ENCODE measurements around the gene CD28.
"Not testable (repeated sequence)": the region's sequence is repeated elsewhere in the genome, so short reads cannot be mapped to it uniquely, and the experiment has no call there.

The CD28 gene

DNA sequence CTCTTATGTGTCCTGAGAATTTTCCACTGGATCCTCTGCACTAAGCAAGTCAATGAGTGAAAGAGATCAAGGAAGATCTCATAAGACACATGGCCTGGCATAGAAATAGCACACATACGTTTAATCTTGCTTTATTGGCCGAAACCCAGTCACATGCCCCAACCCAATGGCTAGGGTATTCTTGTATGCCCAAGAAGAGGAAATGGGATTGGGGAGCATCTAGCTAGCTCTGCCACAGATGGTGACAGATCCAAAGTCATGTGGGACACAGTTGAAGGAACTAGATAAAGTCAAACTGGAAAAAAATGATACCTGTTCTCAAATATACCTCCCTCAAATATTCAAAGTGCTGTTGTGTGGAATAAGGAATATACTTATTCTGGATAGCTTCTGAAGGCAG, 74.7 kb downstream of the CD28 start:
- in situ Hi-C loops (cut with MboI; ENCODE audit: low sequenced_read_pairs), result no loop called here

DNA sequence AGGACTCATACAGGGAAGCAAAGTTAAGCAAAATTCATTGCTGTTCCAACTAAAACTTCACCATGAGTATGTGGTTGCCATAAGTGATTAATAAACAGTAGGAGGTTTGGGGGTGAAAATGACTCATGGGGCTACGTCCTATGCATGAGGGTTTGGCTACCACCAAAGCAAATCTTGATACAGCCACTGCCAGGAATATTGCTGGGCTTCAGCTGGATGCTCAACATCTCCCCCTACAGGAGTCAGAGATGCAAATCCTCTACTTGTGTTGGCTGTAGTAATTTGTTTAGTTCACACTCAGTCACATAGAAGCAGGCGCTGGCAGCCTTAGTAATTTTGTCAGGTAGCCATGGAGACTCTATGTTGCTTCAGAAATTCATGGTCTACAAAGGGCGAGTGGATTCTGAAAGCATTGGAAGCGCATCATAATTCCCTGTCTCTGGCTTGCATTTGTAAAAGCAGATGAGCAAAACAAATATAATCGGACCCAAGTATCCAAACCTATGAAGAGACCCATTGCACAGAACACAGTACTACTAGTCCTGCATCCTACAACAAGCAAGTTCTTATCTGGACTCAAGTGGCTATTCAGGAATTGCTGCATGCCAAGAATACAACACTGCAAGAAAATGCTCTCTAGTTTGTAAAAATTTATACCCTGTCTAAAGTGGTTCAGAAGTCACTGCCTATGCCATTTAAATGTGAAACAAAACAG, 76.0 kb downstream of the CD28 start:
- in situ Hi-C loops (cut with MboI; ENCODE audit: low sequenced_read_pairs), result no loop called here

DNA sequence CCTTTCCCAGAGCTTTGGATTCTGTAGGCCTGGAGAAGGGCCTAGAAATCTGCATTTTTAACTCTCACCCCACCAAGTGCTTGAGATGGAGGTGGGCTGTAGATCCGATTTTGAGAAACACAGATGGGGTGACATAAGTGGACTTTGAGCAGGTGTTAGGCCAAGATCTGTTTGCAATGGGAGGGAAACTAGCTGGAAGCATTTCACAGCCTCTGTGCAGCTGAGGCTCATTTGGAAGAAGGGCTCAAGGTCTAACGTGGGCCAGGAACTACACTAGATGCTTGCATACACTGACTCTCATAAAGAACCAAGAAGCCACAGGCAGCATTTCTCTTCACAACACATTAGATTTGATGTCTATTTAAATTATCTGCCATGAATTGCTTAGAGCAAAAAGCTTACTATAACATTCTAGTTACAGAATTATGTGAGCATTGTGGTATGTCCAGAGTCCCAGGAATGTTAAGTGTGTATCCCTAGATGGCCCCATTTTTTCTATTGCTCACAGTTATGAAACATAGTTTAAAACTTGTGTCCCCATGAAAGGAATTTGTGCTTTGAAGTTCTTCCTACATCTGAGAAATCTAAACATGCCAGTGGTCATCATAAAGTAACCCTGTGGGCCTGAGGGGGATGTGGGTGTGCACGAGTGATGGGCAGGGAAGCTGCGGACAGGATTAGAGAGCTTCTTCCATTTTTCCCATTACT, 77.2 kb downstream of the CD28 start:
- in situ Hi-C loops (cut with MboI; ENCODE audit: low sequenced_read_pairs), result no loop called here

DNA sequence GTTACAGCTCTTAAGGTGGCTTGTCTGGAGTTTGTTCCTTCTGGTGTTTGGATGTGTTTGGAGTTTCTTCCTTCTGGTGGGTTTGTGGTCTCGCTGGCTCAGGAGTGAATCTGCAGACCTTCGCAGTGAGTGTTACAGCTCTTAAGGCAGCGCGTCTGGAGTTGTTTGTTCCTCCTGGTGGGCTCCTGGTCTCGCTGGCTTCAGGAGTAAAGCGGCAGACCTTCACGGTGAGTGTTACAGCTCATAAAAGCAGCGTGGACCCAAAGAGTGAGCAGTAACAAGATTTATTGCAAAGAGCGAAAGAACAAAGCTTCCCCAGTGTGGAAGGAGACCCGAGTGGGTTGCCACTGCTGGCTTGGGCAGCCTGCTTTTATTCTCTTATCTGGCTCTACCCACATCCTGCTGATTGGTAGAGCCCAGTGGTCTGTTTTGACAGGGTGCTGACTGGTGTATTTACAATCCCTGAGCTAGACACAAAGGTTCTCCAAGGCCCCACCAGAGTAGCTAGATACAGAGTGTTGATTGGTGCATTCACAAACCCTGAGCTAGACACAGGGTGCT, 78.4 kb downstream of the CD28 start:
- in situ Hi-C loops (cut with MboI; ENCODE audit: low sequenced_read_pairs), result not testable (repeated sequence)

DNA sequence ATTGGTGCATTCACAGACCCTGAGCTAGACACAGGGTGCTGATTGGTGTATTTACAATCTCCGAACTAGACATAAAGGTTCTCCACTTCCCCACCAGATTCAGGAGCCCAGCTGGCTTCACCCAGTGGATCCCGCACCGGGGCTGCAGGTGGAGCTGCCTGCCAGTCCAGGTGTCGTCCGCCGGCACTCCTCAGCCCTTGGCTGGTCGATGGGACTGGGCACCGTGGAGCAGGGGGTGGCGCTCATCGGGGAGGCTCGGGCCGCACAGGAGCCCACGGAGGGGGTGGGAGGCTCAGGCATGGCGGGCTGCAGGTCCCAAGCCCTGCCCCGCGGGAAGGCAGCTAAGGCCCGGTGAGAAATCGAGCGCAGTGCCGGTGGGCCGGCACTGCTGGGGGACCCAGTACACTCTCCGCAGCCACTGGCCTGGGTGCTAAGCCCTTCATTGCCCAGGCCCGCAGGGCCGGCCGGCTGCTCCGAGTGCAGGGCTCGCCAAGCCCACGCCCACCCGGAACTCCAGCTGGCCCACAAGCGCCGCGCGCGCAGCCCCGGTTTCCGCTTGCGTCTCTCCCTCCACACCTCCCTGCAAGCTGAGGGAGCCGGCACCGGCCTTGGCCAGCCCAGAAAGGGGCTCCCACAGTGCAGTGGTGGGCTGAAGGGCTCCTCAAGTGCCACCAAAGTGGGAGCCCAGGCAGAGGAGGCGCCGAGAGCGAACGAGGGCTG, 79.1 kb downstream of the CD28 start:
- in situ Hi-C loops (cut with MboI; ENCODE audit: low sequenced_read_pairs), result not testable (repeated sequence)

DNA sequence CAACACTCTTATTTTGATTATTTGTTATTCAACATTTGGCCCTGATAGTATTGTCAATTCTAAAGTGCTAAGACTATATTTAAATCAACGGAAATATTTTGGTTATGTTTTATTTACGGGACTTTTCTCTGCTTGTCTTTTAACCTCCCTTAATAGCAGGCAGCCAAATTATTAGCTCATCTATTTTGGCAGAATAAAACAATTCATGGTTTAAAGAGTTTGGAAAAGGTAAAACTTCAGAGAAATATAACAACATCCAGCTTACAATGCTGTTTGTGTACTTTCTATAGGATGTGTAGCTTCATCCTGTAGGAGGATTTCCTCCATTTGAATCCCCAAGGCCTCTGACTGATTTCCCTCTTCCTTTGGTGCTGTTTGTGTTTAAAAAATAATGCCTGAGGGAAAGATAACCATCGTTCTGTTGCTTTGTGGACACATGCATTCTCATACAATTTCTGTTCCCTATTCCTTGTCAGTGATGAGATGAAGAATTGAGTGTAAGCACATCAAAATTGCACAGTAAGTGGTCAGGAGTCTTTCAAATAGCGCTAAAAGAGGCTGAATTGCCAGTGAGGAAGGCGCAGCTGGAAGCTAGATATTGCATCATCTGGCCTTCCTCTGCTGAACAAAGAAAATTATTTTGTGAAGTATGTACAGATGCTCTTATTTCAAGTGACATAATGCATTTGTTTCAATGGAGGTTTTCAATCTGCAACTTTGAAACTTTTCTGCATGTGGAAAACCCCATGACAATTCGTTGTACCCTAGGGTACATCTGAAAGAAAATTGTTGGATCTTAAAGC, 80.3 kb downstream of the CD28 start:
- in situ Hi-C loops (cut with MboI; ENCODE audit: low sequenced_read_pairs), result no loop called here

DNA sequence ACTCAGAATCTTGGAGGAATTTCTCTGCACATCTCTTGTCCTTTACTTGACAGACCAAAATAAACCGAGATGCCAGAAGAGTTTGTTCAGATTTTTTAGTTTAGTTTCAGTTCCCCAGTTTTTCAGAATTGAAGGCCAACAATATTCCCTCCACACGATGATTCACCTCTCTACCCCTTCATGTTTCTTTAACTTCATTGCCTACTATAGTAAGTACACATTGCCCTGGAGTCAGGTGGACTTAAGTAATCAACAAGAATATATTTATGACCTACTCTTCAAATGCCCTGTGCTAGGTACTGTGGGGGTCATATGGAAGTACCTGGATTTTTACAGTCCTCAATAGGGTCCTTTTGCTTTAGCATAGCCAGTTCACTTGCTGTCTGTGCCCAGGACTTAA, 81.5 kb downstream of the CD28 start:
- in situ Hi-C loops (cut with MboI; ENCODE audit: low sequenced_read_pairs), result no loop called here

Measured in HL-60/S4 treated with retinoic acid at 250 ng/mL for 4 days and 3 days (cell line).